Astrocyte of the spinal cord (primary cell): Measurements from ENCODE around the gene KRTAP5-1.
"Not testable (repeated sequence)": the region's sequence is repeated elsewhere in the genome, so short reads cannot be mapped to it uniquely, and the experiment has no call there.

Experiments used
- DNase-seq: peaks from one replicate; pipeline ENCODE4 v3.0.0; 2011; ENCODE audit warnings: low read depth, low spot score
- H3K4me3 ChIP-seq: 2 replicates; pipeline ENCODE4 v1.5.1; 2011; ENCODE audit warnings: low read depth, mild to moderate bottlenecking, low read length, moderate library complexity
- CTCF ChIP-seq: IDR thresholded peaks from 2 replicates; pipeline ENCODE4 v1.5.1; 2012; ENCODE audit warnings: low read depth, mild to moderate bottlenecking, low read length, inconsistent platforms
- in situ Hi-C: cut with HindIII; loops from 2 replicates; pipeline ENCODE4 v1.10.0; 2017; ENCODE audit warnings: low sequenced_read_pairs

The KRTAP5-1 gene

GRCh38 chr11:1618231-1618630 is 33.1 kb upstream of the KRTAP5-1 start:
- no peak for TF ChIP-seq CTCF
- no peak overlapping the region for H3K4me3 ChIP-seq
- DNase-seq: no peak
- in situ Hi-C loops: no loop called here

- no peak for TF ChIP-seq CTCF
- in situ Hi-C loops: no loop called here
- DNase-seq: no peak
- H3K4me3 ChIP-seq: no peak within 1 kb of the TSS
These were observed 23.3 kb upstream of the KRTAP5-1 start, which contains the start of gene KRTAP5-3 for GRCh38 chr11:1608363-1608762. Gene KRTAP5-3, minus strand, starts transcription at chr11:1608463. Its CDS starts 78 bp downstream, at chr11:1608385.

GRCh38 chr11:1607901-1608300 is 22.8 kb upstream of the KRTAP5-1 start:
- H3K4me3 ChIP-seq, in situ Hi-C loops: not testable (repeated sequence)

GRCh38 chr11:1607156-1607845 is 22.2 kb upstream of the KRTAP5-1 start:
- H3K4me3 ChIP-seq, in situ Hi-C loops, DNase-seq: not testable (repeated sequence)

More at GRCh38 chr11:1607901-1608300, 22.8 kb upstream of the KRTAP5-1 start:
- not testable (repeated sequence) for DNase-seq

- DNase-seq, in situ Hi-C loops, H3K4me3 ChIP-seq: not testable (repeated sequence)
These were observed 20.8 kb upstream of the KRTAP5-1 start for GRCh38 chr11:1605923-1606322.

GRCh38 chr11:1604711-1605110 is 19.6 kb upstream of the KRTAP5-1 start:
- no peak for TF ChIP-seq CTCF
- in situ Hi-C loops: no loop called here
- no peak for DNase-seq
- no peak overlapping the region for H3K4me3 ChIP-seq

GRCh38 chr11:1604181-1604580 is 19.1 kb upstream of the KRTAP5-1 start:
- TF ChIP-seq CTCF: no peak
- in situ Hi-C loops: no loop called here
- no peak overlapping the region for H3K4me3 ChIP-seq
- DNase-seq: no peak

- no peak overlapping the region for H3K4me3 ChIP-seq
- no peak for TF ChIP-seq CTCF
- in situ Hi-C loops: no loop called here
- no peak for DNase-seq
These were observed 18.5 kb upstream of the KRTAP5-1 start for GRCh38 chr11:1603629-1604028.

GRCh38 chr11:1601663-1602062 is 16.6 kb upstream of the KRTAP5-1 start:
- in situ Hi-C loops, H3K4me3 ChIP-seq, DNase-seq: not testable (repeated sequence)
